ENCODE results near the gene PINK1. TPM values are rescaled to one million over a fixed set of nuclear protein-coding genes. Genes with fewer than 3 reads are reported as not detected.
A peak's percentile ranks its signal among the peaks of the same experiment; 100 is the strongest.

Gene PINK1
- total RNA-seq, 1 experiment from 2014 or later: 48.6 TPM

- Histone ChIP-seq H3K27ac (no peak overlapping the region), H4K20me1 (ENCODE audit: insufficient read depth) (no peaks in the 10 kb centered on the region), H3K4me2 (no peak overlapping the region), H3K27me3 (ENCODE audit: insufficient read depth, low read depth) (no peaks in the 10 kb centered on the region), H3K4me1 (replicated peaks; ENCODE audit: insufficient read depth) (no peaks in the 10 kb centered on the region), H3K79me2 (ENCODE audit: low read depth) (no peaks in the 10 kb centered on the region), H3K9me3 (ENCODE audit: insufficient read depth, low read depth) (no peaks in the 10 kb centered on the region), H3K4me3 (no peak overlapping the region), H3K9me2 (ENCODE audit: insufficient read depth) (no peaks in the 10 kb centered on the region), H2AFZ (no peak overlapping the region), H3F3A (ENCODE audit: insufficient read depth, low read depth) (no peaks in the 10 kb centered on the region), H3K36me3 (ENCODE audit: low read depth) (no peaks in the 10 kb centered on the region)
- TF ChIP-seq EZH2 (IDR thresholded peaks at IDR 0.05; ENCODE audit: low read depth): no peak
- TF ChIP-seq, protein P1, sequence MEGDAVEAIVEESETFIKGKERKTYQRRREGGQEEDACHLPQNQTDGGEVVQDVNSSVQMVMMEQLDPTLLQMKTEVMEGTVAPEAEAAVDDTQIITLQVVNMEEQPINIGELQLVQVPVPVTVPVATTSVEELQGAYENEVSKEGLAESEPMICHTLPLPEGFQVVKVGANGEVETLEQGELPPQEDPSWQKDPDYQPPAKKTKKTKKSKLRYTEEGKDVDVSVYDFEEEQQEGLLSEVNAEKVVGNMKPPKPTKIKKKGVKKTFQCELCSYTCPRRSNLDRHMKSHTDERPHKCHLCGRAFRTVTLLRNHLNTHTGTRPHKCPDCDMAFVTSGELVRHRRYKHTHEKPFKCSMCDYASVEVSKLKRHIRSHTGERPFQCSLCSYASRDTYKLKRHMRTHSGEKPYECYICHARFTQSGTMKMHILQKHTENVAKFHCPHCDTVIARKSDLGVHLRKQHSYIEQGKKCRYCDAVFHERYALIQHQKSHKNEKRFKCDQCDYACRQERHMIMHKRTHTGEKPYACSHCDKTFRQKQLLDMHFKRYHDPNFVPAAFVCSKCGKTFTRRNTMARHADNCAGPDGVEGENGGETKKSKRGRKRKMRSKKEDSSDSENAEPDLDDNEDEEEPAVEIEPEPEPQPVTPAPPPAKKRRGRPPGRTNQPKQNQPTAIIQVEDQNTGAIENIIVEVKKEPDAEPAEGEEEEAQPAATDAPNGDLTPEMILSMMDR (conservative IDR thresholded peaks at IDR 0.05): no peak
- POLR2A ChIA-PET (ENCODE audit: unreplicated experiment): no interaction called here
- CTCF ChIA-PET: no interaction called here
- intact Hi-C loops (cut with micrococcal nuclease; ENCODE audit: unreplicated experiment): no loop called here
- DNase-seq: no peak
- no TSS peak for BruUV-seq (replicated peaks)
These were observed 6.7 kb upstream of the PINK1 start for GRCh38 chr1:20626524-20626923.

- ChIA-PET CTCF (no interaction called here), POLR2A (ENCODE audit: unreplicated experiment) (no interaction called here)
- TF ChIP-seq, protein P1 (conservative IDR thresholded peaks at IDR 0.05): no peak
- TF ChIP-seq EZH2 (IDR thresholded peaks at IDR 0.05; ENCODE audit: low read depth): no peak
- 0 out of 2 replicates have a peak, but pooled peaks cover 10% of the 10 kb centered on the region for H3F3A ChIP-seq (ENCODE audit: insufficient read depth, low read depth)
- intact Hi-C loops (cut with micrococcal nuclease; ENCODE audit: unreplicated experiment): loop anchor here (5.0 to 10.0 kb wide), 2 partner anchors 53 to 706 kb away; partner anchors contain the start of gene PLA2G2E
- no peak overlapping the region for H3K4me3 ChIP-seq
- H4K20me1 ChIP-seq (ENCODE audit: insufficient read depth): no peaks in the 10 kb centered on the region
- no TSS peak for BruUV-seq (replicated peaks)
- H3K36me3 ChIP-seq (ENCODE audit: low read depth): no peaks in the 10 kb centered on the region
- no peak overlapping the region for H2AFZ ChIP-seq
- DNase-seq: no peak
- no peaks in the 10 kb centered on the region for H3K9me2 ChIP-seq (ENCODE audit: insufficient read depth)
- no peak overlapping the region for H3K4me2 ChIP-seq
- H3K27ac ChIP-seq: no peak overlapping the region
- no peaks in the 10 kb centered on the region for H3K27me3 ChIP-seq (ENCODE audit: insufficient read depth, low read depth)
- H3K79me2 ChIP-seq (ENCODE audit: low read depth): no peaks in the 10 kb centered on the region
- H3K9me3 ChIP-seq (ENCODE audit: insufficient read depth, low read depth): no peaks in the 10 kb centered on the region
- H3K4me1 ChIP-seq (replicated peaks; ENCODE audit: insufficient read depth): peaks cover 19% of the 10 kb centered on the region
These were observed 2.5 kb upstream of the PINK1 start for GRCh38 chr1:20630729-20631128.

DNA sequence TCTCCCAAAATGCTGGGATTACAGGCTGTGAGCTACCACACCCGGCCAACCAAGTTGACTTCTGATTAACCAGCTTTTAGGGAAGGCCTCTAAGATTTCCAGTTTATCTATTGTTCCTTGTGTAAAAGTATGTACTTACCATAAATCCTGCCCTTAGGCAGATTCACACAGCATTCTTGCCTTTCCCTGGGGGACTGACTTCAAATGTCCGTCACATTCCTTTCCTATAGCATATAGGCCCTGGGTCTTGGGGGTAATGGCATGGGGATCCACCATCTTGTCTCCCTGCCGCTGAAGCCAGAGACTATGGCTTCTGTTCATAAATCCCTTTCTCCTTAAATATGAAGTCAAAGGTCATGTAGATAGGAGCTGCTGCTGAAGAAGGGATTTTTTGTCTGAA lies 872 bp upstream of the PINK1 start:
- Histone ChIP-seq H3K36me3 (ENCODE audit: low read depth) (no peaks in the 10 kb centered on the region), H3K9me3 (ENCODE audit: insufficient read depth, low read depth) (no peaks in the 10 kb centered on the region), H3F3A (ENCODE audit: insufficient read depth, low read depth) (0 out of 2 replicates have a peak, but pooled peaks cover 10% of the 10 kb centered on the region), H3K4me2 (peak overlapping the region; percentile 64; the same call in 1 of the 2 replicates), H4K20me1 (ENCODE audit: insufficient read depth) (no peaks in the 10 kb centered on the region), H3K27ac (no peak overlapping the region), H3K9me2 (ENCODE audit: insufficient read depth) (no peaks in the 10 kb centered on the region), H3K79me2 (ENCODE audit: low read depth) (no peaks in the 10 kb centered on the region), H2AFZ (no peak overlapping the region), H3K4me1 (replicated peaks; ENCODE audit: insufficient read depth) (peaks cover 19% of the 10 kb centered on the region), H3K4me3 (no peak overlapping the region), H3K27me3 (ENCODE audit: insufficient read depth, low read depth) (no peaks in the 10 kb centered on the region)
- TF ChIP-seq, protein P1 (conservative IDR thresholded peaks at IDR 0.05): no peak
- TF ChIP-seq EZH2 (IDR thresholded peaks at IDR 0.05; ENCODE audit: low read depth): no peak
- ChIA-PET POLR2A (ENCODE audit: unreplicated experiment) (interaction anchor here (0.7 kb wide), 2 partner anchors 23 to 38 kb away, joined by 3 to 4 read pairs; no protein-coding TSS in a partner anchor), CTCF (interaction anchor here (0.6 to 1.7 kb wide), 3 partner anchors 14 to 100 kb away, joined by 3 to 11 read pairs (median 3); no protein-coding TSS in a partner anchor)
- BruUV-seq (replicated peaks): no TSS peak
- intact Hi-C loops (cut with micrococcal nuclease; ENCODE audit: unreplicated experiment): loop anchor here (2.0 to 10.0 kb wide), 3 partner anchors 20 to 708 kb away; partner anchors contain the start of gene PLA2G2E
- DNase-seq: no peak
